H1 (cell line): ENCODE results near the gene SCFD1. TPM values are rescaled to one million over a fixed set of nuclear protein-coding genes. Genes with fewer than 3 reads are reported as not detected.

ENCODE experiments used
- CTCF ChIA-PET: fragments of 300-600 bp; sonication (Branson Sonifier 250); formaldehyde crosslinking; loops from one replicate; lab custom pipeline; 2021; ENCODE audit not compliant: partially characterized antibody; lab: Charles Lee
- POLR2A ChIA-PET: fragments of 300-600 bp; sonication (Branson Sonifier 250); formaldehyde crosslinking; loops from one replicate; lab custom pipeline; 2021; ENCODE audit warnings: inconsistent platforms; ENCODE audit not compliant: partially characterized antibody; lab: Charles Lee
- DNase-seq, 2 experiments: peaks; one replicate each; pipeline versions ENCODE4 v3.0.0 to v3.0.0-alpha.2; 2010 to 2022; ENCODE audit warnings: low spot score in 2 of 2, low read depth in 1 of 2, mixed read lengths in 1 of 2
- FAIRE-seq: peaks from 2 replicates; lab custom pipeline; 2011; peaks lifted over from hg19 to GRCh38; lab: Jason Lieb, UNC
- H2AFZ ChIP-seq: 2 replicates; pipeline ENCODE4 v1.8.1; 2012; ENCODE audit warnings: low read length, inconsistent platforms
- H2AK5ac ChIP-seq: 2 replicates; pipeline ENCODE4 v1.6.1; 2013; ENCODE audit warnings: low read depth, low read length
- H2BK120ac ChIP-seq: replicated peaks from 2 replicates; pipeline ENCODE3; 2013; ENCODE audit warnings: low read depth, low read length, inconsistent platforms
- H2BK12ac ChIP-seq: 2 replicates; pipeline ENCODE4 v1.6.1; 2013; ENCODE audit warnings: low read depth, low read length
- H2BK15ac ChIP-seq: 2 replicates; pipeline ENCODE4 v1.6.1; 2013; ENCODE audit warnings: low read length
- H2BK20ac ChIP-seq: 2 replicates; pipeline ENCODE4 v1.6.1; 2013; ENCODE audit warnings: low read length
- H2BK5ac ChIP-seq: 2 replicates; pipeline ENCODE4 v1.6.1; 2013; ENCODE audit warnings: low read depth, low read length
- H3K14ac ChIP-seq: 2 replicates; pipeline ENCODE4 v1.6.1; 2013; ENCODE audit warnings: inconsistent platforms; ENCODE audit not compliant: insufficient read length
- H3K18ac ChIP-seq: 2 replicates; pipeline ENCODE4 v1.6.1; 2013; ENCODE audit warnings: low read length; ENCODE audit errors: extremely low read depth
- H3K23ac ChIP-seq: 2 replicates; pipeline ENCODE4 v1.6.1; 2013; ENCODE audit warnings: inconsistent platforms; ENCODE audit not compliant: insufficient read length
- H3K23me2 ChIP-seq: 2 replicates; pipeline ENCODE4 v1.6.1; 2013; ENCODE audit warnings: low read depth, low read length
- H3K27ac ChIP-seq: 2 replicates; pipeline ENCODE4 v1.6.1; 2011; ENCODE audit warnings: low read depth, low read length, inconsistent platforms
- H3K27me3 ChIP-seq, 4 experiments: replicated peaks in 1 of 4; 1 replicate in 1 of 4; 2 replicates in 3 of 4; pipeline versions ENCODE4 v1.6.1 to v1.8.1; 2011 to 2013; ENCODE audit warnings: low read length in 3 of 4, mild to moderate bottlenecking in 3 of 4, inconsistent platforms in 2 of 4, mixed read lengths in 2 of 4, moderate library complexity in 1 of 4; ENCODE audit not compliant: control insufficient read depth in 3 of 4, insufficient read depth in 3 of 4; ENCODE audit errors: extremely low read depth in 1 of 4
- H3K36me3 ChIP-seq, 4 experiments: 2 replicates each; pipeline versions ENCODE4 v1.6.1 to v1.8.1; 2011 to 2013; ENCODE audit warnings: mild to moderate bottlenecking in 4 of 4, low read length in 3 of 4, moderate library complexity in 2 of 4, control low read depth in 1 of 4, inconsistent platforms in 1 of 4; ENCODE audit not compliant: insufficient read depth in 4 of 4, control insufficient read depth in 2 of 4
- H3K4ac ChIP-seq: replicated peaks from 2 replicates; pipeline ENCODE3; 2013; ENCODE audit warnings: low read length, low read depth, mixed read lengths, inconsistent platforms; ENCODE audit not compliant: insufficient read length
- H3K4me1 ChIP-seq, 4 experiments: replicated peaks in 1 of 4; 1 replicate in 1 of 4; 2 replicates in 3 of 4; pipeline versions ENCODE4 v1.6.1 to v1.8.1; 2011 to 2013; ENCODE audit warnings: low read length in 3 of 4, inconsistent platforms in 2 of 4, mixed read lengths in 1 of 4; ENCODE audit not compliant: insufficient read depth in 4 of 4, control insufficient read depth in 3 of 4
- H3K4me2 ChIP-seq, 2 experiments: 2 replicates each; pipeline versions ENCODE4 v1.6.1 to v1.8.1; 2011 to 2013; ENCODE audit warnings: low read depth in 2 of 2, low read length in 2 of 2, control low read depth in 1 of 2, inconsistent platforms in 1 of 2, mild to moderate bottlenecking in 1 of 2; ENCODE audit not compliant: insufficient read depth in 1 of 2
- H3K4me3 ChIP-seq, 4 experiments: fragments of 200-600, 300-600 bp in 1 of 4; sonication (generic), shearing (Covaris generic), sonication (Bioruptor Twin) in 1 of 4; 2 replicates each; pipeline versions ENCODE4 v1.5.1 to v1.8.1; 2011 to 2016; ENCODE audit warnings: low read length in 4 of 4, low read depth in 3 of 4, control low read depth in 2 of 4, inconsistent platforms in 2 of 4, mild to moderate bottlenecking in 2 of 4, mixed read lengths in 1 of 4, moderate library complexity in 1 of 4; ENCODE audit not compliant: insufficient read depth in 2 of 4; ENCODE audit errors: extremely low read depth in 1 of 4
- H3K56ac ChIP-seq: replicated peaks from 2 replicates; pipeline ENCODE3; 2013; ENCODE audit warnings: low read depth, mild to moderate bottlenecking, mixed read lengths, low read length, inconsistent platforms; ENCODE audit not compliant: insufficient read length
- H3K79me1 ChIP-seq: 2 replicates; pipeline ENCODE4 v1.6.1; 2013; ENCODE audit warnings: low read depth, low read length, control low read depth
- H3K79me2 ChIP-seq, 2 experiments: 2 replicates each; pipeline versions ENCODE4 v1.6.1 to v1.8.1; 2012 to 2013; ENCODE audit warnings: low read length in 2 of 2, mild to moderate bottlenecking in 2 of 2, inconsistent platforms in 1 of 2; ENCODE audit not compliant: insufficient read depth in 2 of 2, control insufficient read depth in 1 of 2
- H3K9ac ChIP-seq, 4 experiments: replicated peaks in 1 of 4; 1 replicate in 1 of 4; 2 replicates in 3 of 4; pipeline versions ENCODE4 v1.6.1 to v1.8.1; 2011 to 2013; ENCODE audit warnings: low read depth in 3 of 4, low read length in 3 of 4, control low read depth in 2 of 4, mild to moderate bottlenecking in 2 of 4, moderate library complexity in 2 of 4, inconsistent platforms in 1 of 4; ENCODE audit errors: extremely low read depth in 1 of 4
- H3K9me3 ChIP-seq, 2 experiments: 2 replicates each; pipeline versions ENCODE4 v1.6.1 to v1.8.1; 2012 to 2013; ENCODE audit warnings: mild to moderate bottlenecking in 2 of 2, moderate library complexity in 2 of 2, control low read depth in 1 of 2, inconsistent platforms in 1 of 2, low read depth in 1 of 2, low read length in 1 of 2, mixed read lengths in 1 of 2; ENCODE audit not compliant: insufficient read depth in 2 of 2
- H4K20me1 ChIP-seq, 2 experiments: replicated peaks in 1 of 2; 2 replicates each; pipeline versions ENCODE3 to v1.8.1; 2011 to 2013; ENCODE audit warnings: inconsistent platforms in 2 of 2, low read length in 2 of 2, mild to moderate bottlenecking in 1 of 2; ENCODE audit not compliant: insufficient read depth in 2 of 2, control insufficient read depth in 1 of 2
- H4K5ac ChIP-seq: 2 replicates; pipeline ENCODE4 v1.6.1; 2013; ENCODE audit warnings: low read length, low read depth, mixed read lengths, inconsistent platforms; ENCODE audit not compliant: insufficient read length
- H4K8ac ChIP-seq: 2 replicates; pipeline ENCODE4 v1.8.0; 2013; ENCODE audit warnings: mild to moderate bottlenecking, moderate library complexity, low read length, inconsistent platforms; ENCODE audit not compliant: insufficient read depth; ENCODE audit errors: extremely low read depth
- H4K91ac ChIP-seq: replicated peaks from 2 replicates; pipeline ENCODE3; 2013; ENCODE audit warnings: low read length, mixed read lengths, inconsistent platforms; ENCODE audit not compliant: insufficient read length
- BCL11A ChIP-seq, 2 experiments: IDR thresholded peaks; one replicate each; pipeline ENCODE4 v1.6.1; 2011; ENCODE audit warnings: low read depth in 2 of 2, low read length in 2 of 2, mild to moderate bottlenecking in 2 of 2
- CBX8 ChIP-seq: fragments of 300-800, 300-1000 bp; sonication (generic); IDR thresholded peaks from 2 replicates; pipeline ENCODE4 v1.7.1; 2016; ENCODE audit warnings: low read depth, low read length, borderline replicate concordance
- E2F6 ChIP-seq: IDR thresholded peaks from 2 replicates; pipeline ENCODE4 v1.6.1; 2012; ENCODE audit warnings: inconsistent platforms
- EP300 ChIP-seq, 2 experiments: IDR thresholded peaks; 1 replicate in 1 of 2; 2 replicates in 1 of 2; pipeline ENCODE4 v1.6.1; 2011 to 2012; ENCODE audit warnings: low read depth in 2 of 2, low read length in 2 of 2, mild to moderate bottlenecking in 2 of 2, borderline replicate concordance in 1 of 2, inconsistent platforms in 1 of 2, moderate library complexity in 1 of 2
- KDM1A ChIP-seq: fragments of 200-600, 300-600 bp; sonication (generic); IDR thresholded peaks from 2 replicates; pipeline ENCODE4 v1.7.1; 2016; ENCODE audit warnings: mild to moderate bottlenecking, low read length, borderline replicate concordance
- POLR2A ChIP-seq, 2 experiments: IDR thresholded peaks; 1 replicate in 1 of 2; 2 replicates in 1 of 2; pipeline ENCODE4 v1.6.1; 2011; ENCODE audit warnings: low read depth in 2 of 2, low read length in 2 of 2, mild to moderate bottlenecking in 2 of 2; ENCODE audit errors: control extremely low read depth in 1 of 2
- POU5F1 ChIP-seq: IDR thresholded peaks from 2 replicates; pipeline ENCODE4 v1.6.1; 2011; ENCODE audit warnings: low read depth, mild to moderate bottlenecking, low read length, moderate library complexity
- RFX5 ChIP-seq: IDR thresholded peaks from 2 replicates; pipeline ENCODE4 v1.6.1; 2011; ENCODE audit warnings: low read depth, low read length, improper control_type of control experiment, borderline replicate concordance
- SAP30 ChIP-seq: fragments of 300-600 bp; sonication (generic); IDR thresholded peaks from 2 replicates; pipeline ENCODE4 v1.7.1; 2012; ENCODE audit warnings: low read length, moderate library complexity, mild to moderate bottlenecking, inconsistent platforms; ENCODE audit not compliant: insufficient read depth, insufficient replicate concordance
- SIX5 ChIP-seq: IDR thresholded peaks from 2 replicates; pipeline ENCODE4 v1.6.1; 2011; ENCODE audit warnings: mild to moderate bottlenecking, low read depth, low read length
- SP4 ChIP-seq: IDR thresholded peaks from 2 replicates; pipeline ENCODE4 v1.6.1; 2012; ENCODE audit warnings: low read length, inconsistent platforms
- SUZ12 ChIP-seq: fragments of 200-600 bp; sonication (generic); IDR thresholded peaks from 2 replicates; pipeline ENCODE4 v1.6.1; 2012; ENCODE audit warnings: mild to moderate bottlenecking, inconsistent platforms, low read length, moderate library complexity, mixed read lengths
- WGBS, 2 experiments: shearing (Covaris generic) in 1 of 2; methylation state at CpG; one replicate each; pipeline versions ENCODE4 v1.1.6 to v1.1.7; 2013 to 2015; ENCODE audit warnings: low lambda C conversion rate in 2 of 2, mixed read lengths in 2 of 2, inconsistent platforms in 1 of 2, low coverage in 1 of 2, missing lambda C conversion rate in 1 of 2; ENCODE audit not compliant: insufficient replicate concordance in 2 of 2, insufficient coverage in 1 of 2, insufficient read length in 1 of 2; ENCODE audit errors: extremely low coverage in 1 of 2, missing lambda C conversion rate in 1 of 2; 5-methylcytosine and 5-hydroxymethylcytosine counted together
- polyA plus RNA-seq, 7 experiments: library from polyadenylated mRNA; depleted of rRNA in 3 of 7; stranded (reverse) in 5 of 7; unstranded in 2 of 7; fragments of >200 nt in 5 of 7; fragments of 200-250 nt in 2 of 7; gene quantifications; 1 replicate in 5 of 7; 2 replicates in 1 of 7; 4 replicates in 1 of 7; pipeline versions ENCODE4 v1.2.1 to v1.2.3, GENCODE V29; 2011 to 2013; ENCODE audit warnings: missing spikeins in 2 of 7, mixed read lengths in 2 of 7
- total RNA-seq: library from RNA; stranded (reverse); fragmentation: NEBNext Ultra II Directional; extraction: Animal tissue kit (Norgen Biotek cat#: 25700); gene quantifications from 2 replicates; pipeline ENCODE4 v1.2.1, GENCODE V29; 2021
- TF ChIP-seq, protein P1 (sequence below): IDR thresholded peaks from 2 replicates; pipeline ENCODE4 v1.6.1; 2011; ENCODE audit warnings: low read length, improper control_type of control experiment

Gene SCFD1
- total and polyA plus RNA-seq, 2 of the 8 experiments (the other 6 are each of a cell fraction or from before 2014, with no cell fraction given): 32.8 to 64.5 TPM

DNA sequence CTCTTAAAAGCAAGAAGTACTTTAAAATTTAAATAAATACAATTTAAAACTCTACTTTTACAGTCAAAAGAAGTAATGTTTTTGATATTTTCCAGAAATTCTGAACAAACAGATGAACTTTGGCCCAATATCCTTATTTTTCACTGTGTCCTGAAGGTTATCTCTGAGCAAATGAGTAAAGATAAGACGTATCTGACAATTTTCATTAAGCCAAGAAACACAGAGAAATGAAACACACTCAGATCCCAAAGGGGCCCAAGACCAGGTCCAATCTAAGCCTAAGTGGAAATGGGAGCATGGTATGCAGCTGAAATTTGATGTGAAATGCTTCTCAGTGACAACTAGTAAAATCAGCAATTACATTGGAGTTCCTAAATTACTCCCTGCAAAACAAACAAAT is 146.7 kb downstream of the SCFD1 start:
- Histone ChIP-seq H3K36me3 (no peaks in the 10 kb centered on the region), H4K91ac (no peak overlapping the region), H2AK5ac (no peak overlapping the region), H2BK15ac (no peak overlapping the region), H3K27me3 (no peaks in the 10 kb centered on the region), H2BK20ac (no peak overlapping the region), H3K23me2 (no peaks in the 10 kb centered on the region), H3K18ac (no peak overlapping the region), H3K9ac (no peak overlapping the region), H3K4me3 (no peak overlapping the region), H3K14ac (no peak overlapping the region), H2BK12ac (no peak overlapping the region), H2AFZ (no peak overlapping the region), H3K79me1 (no peaks in the 10 kb centered on the region), H2BK5ac (no peak overlapping the region), H3K23ac (no peak overlapping the region), H3K4ac (no peak overlapping the region), H3K56ac (no peak overlapping the region), H2BK120ac (no peak overlapping the region), H3K27ac (no peak overlapping the region), H3K9me3 (peaks cover 0 to 1% of the 10 kb centered on the region in 2 experiments; a peak in 1 of 4 replicates), H4K20me1 (no peaks in the 10 kb centered on the region), H3K4me2 (no peak overlapping the region), H3K79me2 (no peaks in the 10 kb centered on the region), H4K5ac (no peak overlapping the region), H3K4me1 (no peaks in the 10 kb centered on the region), H4K8ac (no peak overlapping the region)
- FAIRE-seq (no peak), DNase-seq (no peak)
- POLR2A ChIA-PET: no interaction called here
- WGBS, 2 experiments: 82% methylated on average over 1 of the region's 1 CpG; no CpG with 5 or more reads in 1 of the 2 experiments
- CTCF ChIA-PET: interaction anchor here (1.1 to 2.1 kb wide), 2 partner anchors 15 to 17 kb away, joined by 5 read pairs; no protein-coding TSS in a partner anchor
- TF ChIP-seq CBX8: no peak
- no peak for TF ChIP-seq POLR2A (IDR thresholded peaks at IDR 0.05; ENCODE audit: control extremely low read depth in 1 of 2, low read depth in 2 of 2, low read length in 2 of 2)
- no peak for TF ChIP-seq SUZ12
- no peak for TF ChIP-seq SIX5
- no peak for TF ChIP-seq RFX5
- TF ChIP-seq EP300 (IDR thresholded peaks at IDR 0.05; ENCODE audit: borderline replicate concordance in 1 of 2, low read depth in 2 of 2, low read length in 2 of 2): no peak
- TF ChIP-seq KDM1A: no peak
- TF ChIP-seq, protein P1, sequence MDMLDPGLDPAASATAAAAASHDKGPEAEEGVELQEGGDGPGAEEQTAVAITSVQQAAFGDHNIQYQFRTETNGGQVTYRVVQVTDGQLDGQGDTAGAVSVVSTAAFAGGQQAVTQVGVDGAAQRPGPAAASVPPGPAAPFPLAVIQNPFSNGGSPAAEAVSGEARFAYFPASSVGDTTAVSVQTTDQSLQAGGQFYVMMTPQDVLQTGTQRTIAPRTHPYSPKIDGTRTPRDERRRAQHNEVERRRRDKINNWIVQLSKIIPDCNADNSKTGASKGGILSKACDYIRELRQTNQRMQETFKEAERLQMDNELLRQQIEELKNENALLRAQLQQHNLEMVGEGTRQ: no peak
- no peak for TF ChIP-seq E2F6
- TF ChIP-seq SP4: no peak
- no peak for TF ChIP-seq BCL11A (IDR thresholded peaks at IDR 0.05; ENCODE audit: low read depth in 2 of 2, low read length in 2 of 2)
- TF ChIP-seq SAP30: no peak
- no peak for TF ChIP-seq POU5F1
